K562 treated with DMSO at 1 percent for 4 hours (cell line): ENCODE data around the gene C2orf81. TPM values are rescaled to one million over a fixed set of nuclear protein-coding genes. Genes with fewer than 3 reads are reported as not detected.

Experiments used
- total RNA-seq: library from RNA; unstranded; fragments of 300-600 nt; gene quantifications from 2 replicates; pipeline ENCODE4 v1.2.3, GENCODE V29; 2022; ENCODE audit not compliant: insufficient read depth

Gene C2orf81
- 1.9 TPM in 1 of 2 replicates, not detected in the other for total RNA-seq

DNA sequence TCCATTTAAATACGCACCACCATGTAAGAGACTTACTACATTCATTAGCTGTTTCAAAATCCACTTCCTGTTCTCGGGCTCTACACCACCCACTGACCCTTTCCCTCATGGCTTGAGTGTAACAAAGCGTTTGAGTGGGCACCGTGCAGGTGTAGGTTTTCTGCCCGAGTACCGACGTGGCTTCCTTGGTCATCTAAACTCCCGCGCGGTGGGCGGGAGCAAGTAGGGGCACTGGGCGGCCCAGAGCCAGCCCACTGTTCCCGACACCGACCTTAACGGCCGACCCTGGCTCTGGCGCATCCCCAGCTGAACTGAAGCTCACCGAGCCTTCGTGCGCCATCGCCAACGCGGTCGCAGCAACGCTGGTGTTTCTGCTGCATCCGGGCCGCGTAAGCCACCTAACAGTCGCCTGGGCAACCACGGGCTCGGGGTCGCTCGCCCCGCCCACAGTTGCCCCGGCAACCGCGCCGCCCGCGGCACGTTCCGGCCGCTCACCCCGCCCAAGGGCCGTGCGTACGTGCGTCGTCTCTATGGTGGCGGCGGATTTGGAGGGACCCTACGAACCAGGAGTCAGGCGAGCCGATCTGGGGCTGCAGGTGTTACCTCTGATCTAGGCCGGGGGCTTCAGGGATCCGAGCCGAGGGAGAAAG lies at the start of gene C2orf81, which contains the start of gene WDR54:
TSS of gene C2orf81 (minus strand) at position 399 of the 650 bp plus-strand sequence. CDS start at position 340, 59 bp downstream.
TSS of gene WDR54 (plus strand) at position 510 of the 650 bp plus-strand sequence. CDS start 424 bp downstream, outside the sequence.

DNA sequence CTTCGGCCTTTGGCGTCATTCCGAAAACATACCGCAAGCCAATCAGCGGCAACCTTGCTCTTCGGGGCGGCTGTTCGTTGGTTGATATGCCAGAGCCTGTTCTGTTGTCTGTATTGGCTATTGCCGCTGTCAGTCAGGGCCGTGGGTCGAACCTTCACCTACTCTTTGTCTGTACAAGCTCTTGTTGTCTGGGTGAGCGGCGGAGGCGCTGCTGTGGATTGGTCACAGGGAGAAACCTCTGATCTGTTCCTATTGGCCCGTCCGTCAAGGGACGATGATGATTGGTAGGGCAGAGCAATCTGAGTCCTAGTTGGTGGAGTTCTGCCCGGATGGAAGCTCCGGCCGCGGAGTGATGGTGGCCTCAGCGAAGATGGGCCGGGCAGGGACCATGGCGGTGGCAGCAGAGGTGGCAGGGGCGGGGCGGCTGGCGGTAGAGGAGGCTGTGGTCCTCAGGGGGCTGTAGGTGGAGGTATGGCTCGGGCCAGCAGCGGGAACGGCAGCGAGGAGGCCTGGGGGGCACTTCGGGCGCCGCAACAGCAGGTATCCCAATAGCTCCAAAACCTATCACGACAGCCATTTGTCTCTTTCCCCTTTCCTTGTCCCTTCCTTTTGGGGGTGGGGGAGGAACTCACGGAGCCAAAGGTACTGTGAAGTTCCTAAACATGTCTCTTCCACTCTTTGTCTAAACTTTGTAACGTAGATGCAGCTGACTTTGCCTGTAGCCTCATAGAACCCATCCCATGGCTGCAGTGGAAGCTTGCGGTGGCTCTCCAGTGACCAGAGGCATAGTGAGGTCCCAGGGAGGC lies 36.9 kb upstream of the C2orf81 start, which contains the start of gene WBP1:
TSS of gene WBP1 (plus strand) at position 307 of the 806 bp plus-strand sequence. CDS start at position 472, 165 bp downstream.

DNA sequence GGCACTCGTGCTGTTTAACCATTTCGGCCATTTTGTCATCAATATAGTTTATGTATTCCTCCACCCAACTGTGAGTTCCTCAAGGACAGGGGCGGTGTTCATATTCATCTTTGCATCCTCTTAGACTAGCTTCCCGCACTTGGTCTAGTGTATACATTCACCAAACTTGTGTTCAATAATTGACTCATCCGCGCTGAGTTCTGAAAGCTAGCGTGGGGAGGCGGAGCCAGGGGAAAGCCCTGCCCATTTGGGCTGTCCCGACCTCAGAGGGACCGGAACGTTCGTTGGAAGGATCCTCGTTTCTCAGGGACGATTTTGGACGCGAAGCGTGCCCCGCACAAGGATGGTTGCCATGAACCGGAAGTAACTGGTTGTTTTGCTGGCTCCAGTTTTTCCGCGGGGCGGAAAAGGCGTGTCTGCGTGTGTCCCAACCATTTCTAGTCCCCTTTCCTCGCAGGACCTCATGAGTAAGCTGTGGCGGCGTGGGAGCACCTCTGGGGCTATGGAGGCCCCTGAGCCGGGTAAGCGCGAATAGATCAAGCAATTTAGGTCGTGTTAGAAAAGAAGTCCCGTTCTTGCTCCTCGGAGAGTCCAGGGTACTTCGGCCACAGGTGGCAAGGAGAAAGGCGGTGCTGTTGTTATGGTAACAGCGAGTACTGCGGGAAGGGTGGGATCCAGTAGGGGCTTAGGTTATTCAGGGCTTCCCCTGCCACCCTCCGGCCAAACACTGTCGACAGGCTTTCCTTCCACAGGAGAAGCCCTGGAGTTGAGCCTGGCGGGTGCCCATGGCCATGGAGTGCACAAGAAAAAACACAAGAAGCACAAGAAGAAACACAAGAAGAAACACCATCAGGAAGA lies 33.5 kb upstream of the C2orf81 start, which contains the start of gene INO80B:
TSS of gene INO80B (plus strand) at position 434 of the 858 bp plus-strand sequence. CDS start at position 464, 30 bp downstream.

DNA sequence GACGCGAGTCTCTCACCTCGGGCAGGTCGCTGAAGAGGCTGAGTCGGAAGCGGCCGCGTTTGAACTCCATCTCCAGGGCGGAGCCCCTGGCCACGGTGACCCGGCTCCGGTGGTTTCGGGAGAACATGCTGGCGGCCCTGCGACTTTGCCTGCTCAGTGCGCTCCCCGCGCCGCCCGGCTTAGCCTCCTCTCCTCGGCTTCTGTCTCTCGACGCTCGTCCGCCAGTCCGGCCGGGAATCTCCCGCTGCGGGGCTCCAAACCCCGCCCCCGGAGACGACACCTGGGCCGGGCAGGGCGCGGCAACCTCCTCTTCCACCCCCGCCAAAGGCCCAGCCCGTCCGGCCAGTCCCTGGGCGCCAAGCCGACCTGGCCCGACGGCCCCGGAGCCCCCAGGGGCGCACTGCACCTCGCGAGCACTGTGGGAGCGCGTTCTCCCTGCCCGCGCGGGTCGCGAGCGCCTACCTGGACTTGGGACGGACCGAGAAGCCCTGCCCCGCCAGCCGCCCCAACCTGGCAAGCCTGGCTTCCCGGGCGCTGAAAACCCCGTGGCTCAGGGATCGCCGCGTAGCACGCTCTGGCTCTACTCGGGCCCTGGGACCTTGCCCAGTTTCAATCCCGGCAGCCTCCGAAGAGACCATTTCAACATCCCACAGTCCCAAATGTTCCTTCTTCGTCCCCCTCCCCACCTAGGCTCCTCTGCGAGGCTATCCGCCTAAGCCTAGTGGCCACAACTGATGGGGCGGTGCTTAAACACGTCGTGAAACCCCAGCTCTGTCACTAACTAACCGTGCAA lies 20.5 kb upstream of the C2orf81 start, which contains the start of gene RTKN:
TSS of gene RTKN (minus strand) at position 248 of the 793 bp plus-strand sequence. CDS start at position 127, 121 bp downstream.

DNA sequence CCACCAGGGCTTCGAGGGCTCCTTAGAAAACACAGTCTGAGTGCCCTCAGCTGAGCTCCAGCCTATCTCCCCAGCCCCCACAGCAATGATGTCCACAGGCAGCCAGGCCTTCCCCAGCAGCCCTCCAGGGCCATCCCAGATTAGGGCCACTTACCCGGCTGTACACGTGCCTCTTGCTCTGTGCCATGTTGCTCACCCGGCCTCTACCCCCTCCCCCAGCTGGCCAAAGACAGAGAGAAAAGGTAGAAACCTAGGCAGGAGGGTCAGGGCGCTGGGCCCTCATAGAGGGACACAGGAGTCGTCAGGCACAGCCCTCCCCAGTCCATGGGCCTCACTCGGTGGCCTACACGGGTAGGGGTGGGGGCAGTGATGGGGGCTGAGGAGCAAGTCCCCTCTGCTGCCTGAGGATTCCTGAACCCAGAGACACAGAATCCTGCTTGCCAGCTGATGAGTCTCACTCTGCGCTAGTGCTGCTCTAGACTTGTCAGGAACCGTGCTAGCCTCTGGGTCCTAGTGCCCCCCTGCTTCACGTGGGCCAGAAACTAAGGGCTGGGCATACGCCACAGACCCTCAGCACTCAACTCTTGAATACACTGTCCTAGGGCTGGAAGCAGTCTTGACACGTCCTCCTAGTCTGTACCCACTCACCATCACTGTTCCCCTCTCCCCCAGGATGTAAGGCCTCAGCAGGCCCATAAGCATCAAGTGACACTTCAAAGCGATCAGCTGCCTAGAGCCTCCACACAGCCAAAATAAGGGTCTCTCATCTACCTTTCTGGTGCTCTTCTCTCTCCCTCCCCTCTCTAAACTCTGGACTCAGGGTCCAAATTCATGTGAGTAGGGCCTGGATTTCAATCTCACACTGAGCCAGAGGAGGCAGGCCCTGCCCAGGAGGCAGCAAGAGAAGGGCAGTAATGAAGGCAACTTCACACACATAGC lies 41.3 kb downstream of the C2orf81 start, which contains the start of gene DCTN1:
TSS of gene DCTN1 (minus strand) at position 461 of the 939 bp plus-strand sequence. CDS start at position 187, 274 bp downstream.

Other genes starting within 250 kb of the C2orf81 start
- 67.4 and 69.4 TPM in 2 replicates for gene MOB1A, start 242.7 kb downstream of the C2orf81 start, total RNA-seq
- 263 and 273 TPM in 2 replicates for gene MTHFD2, start 223.0 kb downstream of the C2orf81 start, total RNA-seq
- gene SLC4A5, start 78.2 kb downstream of the C2orf81 start, total RNA-seq: 0.18 and 0.19 TPM in 2 replicates
- 51.5 and 62.4 TPM in 2 replicates for gene DCTN1, start 41.3 kb downstream of the C2orf81 start, total RNA-seq
- 5.0 and 9.9 TPM in 2 replicates for gene WDR54, start 111 bp upstream of the C2orf81 start, total RNA-seq
- gene RTKN, start 20.3 kb upstream of the C2orf81 start, total RNA-seq: 3.1 and 3.5 TPM in 2 replicates
- gene INO80B, start 33.5 kb upstream of the C2orf81 start, total RNA-seq: 11.7 and 12.3 TPM in 2 replicates
- 30.7 and 38.6 TPM in 2 replicates for gene WBP1, start 36.8 kb upstream of the C2orf81 start, total RNA-seq
- 67.0 and 69.3 TPM in 2 replicates for gene MOGS, start 43.8 kb upstream of the C2orf81 start, total RNA-seq
- gene MRPL53, start 51.1 kb upstream of the C2orf81 start, total RNA-seq: 40.6 and 79.9 TPM in 2 replicates
- 3.1 and 3.5 TPM in 2 replicates for gene CCDC142, start 61.4 kb upstream of the C2orf81 start, total RNA-seq
- gene TTC31, start 61.5 kb upstream of the C2orf81 start, total RNA-seq: 12.2 and 12.6 TPM in 2 replicates
- gene LBX2, start 78.0 kb upstream of the C2orf81 start, total RNA-seq: 5.0 and 8.8 TPM in 2 replicates
- 17.9 and 23.7 TPM in 2 replicates for gene PCGF1, start 86.1 kb upstream of the C2orf81 start, total RNA-seq
- gene TLX2, start 92.8 kb upstream of the C2orf81 start, total RNA-seq: 0.30 TPM in 1 of 2 replicates, not detected in the other
- 0.23 TPM in 1 of 2 replicates, not detected in the other for gene DQX1, start 104.6 kb upstream of the C2orf81 start, total RNA-seq
- 139 and 171 TPM in 2 replicates for gene AUP1, start 108.1 kb upstream of the C2orf81 start, total RNA-seq
- gene HTRA2, start 108.3 kb upstream of the C2orf81 start, total RNA-seq: 48.2 and 59.0 TPM in 2 replicates
- gene LOXL3, start 132.3 kb upstream of the C2orf81 start, total RNA-seq: 0.33 and 1.8 TPM in 2 replicates
- 22.1 and 27.0 TPM in 2 replicates for gene DOK1, start 133.1 kb upstream of the C2orf81 start, total RNA-seq
- 0.39 TPM in 1 of 2 replicates, not detected in the other for gene M1AP, start 226.7 kb upstream of the C2orf81 start, total RNA-seq
- gene SEMA4F, start 232.6 kb upstream of the C2orf81 start, total RNA-seq: 3.8 and 10.5 TPM in 2 replicates